A673 (cell line): ENCODE results near the gene SNAP25.

Source experiments
- CTCF ChIP-seq: fragments of 300-800, 200-600 bp; sonication (generic); conservative IDR thresholded peaks from 2 replicates; pipeline ENCODE4 v1.5.1; 2017; ENCODE audit warnings: low read depth, mild to moderate bottlenecking, antibody characterized with exemption, low read length, moderate library complexity, mixed read lengths
- EZH2 ChIP-seq: fragments of 200-600 bp; sonication (generic); IDR thresholded peaks from 2 replicates; pipeline ENCODE4 v1.6.1; 2017; ENCODE audit warnings: borderline replicate concordance, low read depth, mild to moderate bottlenecking, mixed read lengths, antibody characterized with exemption, low read length; ENCODE audit not compliant: poor library complexity, severe bottlenecking

DNA sequence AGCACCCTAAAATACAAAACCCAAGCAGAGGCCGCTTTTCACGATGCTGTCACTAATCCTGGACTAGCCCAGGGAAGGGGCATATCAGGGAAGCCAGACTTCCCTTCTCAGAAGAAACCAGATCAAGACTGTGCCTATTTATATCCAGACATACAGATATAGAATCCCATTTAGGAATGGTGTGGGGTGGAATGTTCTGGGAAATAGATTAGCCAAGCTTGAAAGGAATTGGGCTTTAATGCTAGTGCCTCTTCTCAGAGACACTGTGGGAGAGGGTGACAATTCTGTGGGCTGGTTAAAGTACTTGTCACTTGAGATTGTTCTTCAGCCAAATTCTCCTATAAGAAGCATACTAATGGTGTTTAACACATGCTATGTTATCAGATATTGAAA lies 45.5 kb downstream of the SNAP25 start:
- TF ChIP-seq CTCF (no peak), EZH2 (no peak)
